GM23338 (cell line): ENCODE measurements around the gene PPFIBP2. TPM values are rescaled to one million over a fixed set of nuclear protein-coding genes. Genes with fewer than 3 reads are reported as not detected.
A peak's percentile ranks its signal among the peaks of the same experiment; 100 is the strongest.

ENCODE experiments used
- ATAC-seq: fragments of 200-7000 bp; cut with Tn5 transposase; 3 replicates; pipeline ENCODE4 v1.9.1; 2020
- DNase-seq: peaks from one replicate; pipeline ENCODE4 v3.0.0-alpha.2; 2015; ENCODE audit warnings: low spot score
- H2AFZ ChIP-seq: fragments of 200-600 bp; sonication (generic); 2 replicates; pipeline ENCODE4 v1.8.0; 2016; ENCODE audit warnings: antibody characterized with exemption, mild to moderate bottlenecking, moderate library complexity
- H3F3A ChIP-seq: fragments of 200-600 bp; sonication (generic); replicated peaks from 2 replicates; pipeline ENCODE4 v1.8.0; 2017; ENCODE audit warnings: antibody characterized with exemption, mixed run types, low read depth
- H3K27ac ChIP-seq: fragments of 200-600 bp; sonication (generic); 2 replicates; pipeline ENCODE4 v1.6.1; 2016; ENCODE audit warnings: low read depth
- H3K27me3 ChIP-seq: fragments of 200-600 bp; sonication (generic); 2 replicates; pipeline ENCODE4 v1.8.0; 2016; ENCODE audit warnings: mild to moderate bottlenecking, mixed run types, moderate library complexity; ENCODE audit not compliant: insufficient read depth
- H3K36me3 ChIP-seq: fragments of 200-600 bp; sonication (generic); 2 replicates; pipeline ENCODE4 v1.8.0; 2016; ENCODE audit warnings: mild to moderate bottlenecking; ENCODE audit not compliant: insufficient read depth
- H3K4me1 ChIP-seq: fragments of 200-600 bp; sonication (generic); 2 replicates; pipeline ENCODE4 v1.8.0; 2016; ENCODE audit warnings: mild to moderate bottlenecking, moderate library complexity; ENCODE audit not compliant: insufficient read depth
- H3K4me2 ChIP-seq: fragments of 200-600 bp; sonication (generic); 2 replicates; pipeline ENCODE4 v1.7.1; 2017; ENCODE audit warnings: mixed run types
- H3K4me3 ChIP-seq: fragments of 200-600 bp; sonication (generic); 2 replicates; pipeline ENCODE4 v1.6.1; 2016; ENCODE audit warnings: mixed run types
- H3K79me2 ChIP-seq: fragments of 200-600 bp; sonication (generic); replicated peaks from 2 replicates; pipeline ENCODE4 v1.8.0; 2017; ENCODE audit warnings: mild to moderate bottlenecking; ENCODE audit not compliant: insufficient read depth
- H3K9me2 ChIP-seq: fragments of 200-600 bp; sonication (generic); 2 replicates; pipeline ENCODE4 v1.8.0; 2017; ENCODE audit not compliant: insufficient read depth
- H4K20me1 ChIP-seq: fragments of 200-600 bp; sonication (generic); replicated peaks from 2 replicates; pipeline ENCODE4 v1.8.0; 2017; ENCODE audit warnings: mild to moderate bottlenecking; ENCODE audit not compliant: insufficient read depth
- H3K27ac Mint-ChIP-seq: 2 replicates; pipeline ENCODE4 v1.8.0; 2020; ENCODE audit warnings: inconsistent platforms, mild to moderate bottlenecking, moderate library complexity, mixed read lengths
- H3K27me3 Mint-ChIP-seq: 3 replicates; pipeline ENCODE4 v1.8.0; 2022; ENCODE audit warnings: low read depth, mild to moderate bottlenecking, moderate library complexity, mixed read lengths, inconsistent platforms; ENCODE audit not compliant: insufficient read depth, poor library complexity
- H3K36me3 Mint-ChIP-seq: 3 replicates; pipeline ENCODE4 v1.8.0; 2021; ENCODE audit warnings: low read depth, mild to moderate bottlenecking, inconsistent platforms, moderate library complexity, mixed read lengths
- H3K4me1 Mint-ChIP-seq: 3 replicates; pipeline ENCODE4 v1.8.0; 2020; ENCODE audit warnings: mild to moderate bottlenecking, inconsistent platforms, mixed read lengths
- H3K4me3 Mint-ChIP-seq: 3 replicates; pipeline ENCODE4 v1.8.0; 2021; ENCODE audit warnings: moderate library complexity, mild to moderate bottlenecking, inconsistent platforms, mixed read lengths
- H3K9me3 Mint-ChIP-seq: 3 replicates; pipeline ENCODE4 v1.8.0; 2020; ENCODE audit warnings: moderate library complexity, mild to moderate bottlenecking, inconsistent platforms, mixed read lengths
- CREB1 ChIP-seq: fragments of 250-450 bp; sonication (Bioruptor Pico); IDR thresholded peaks from 2 replicates; pipeline ENCODE4 v1.5.0; 2020; ENCODE audit warnings: low read depth, mild to moderate bottlenecking, moderate library complexity
- EZH2 ChIP-seq: fragments of 200-600 bp; sonication (generic); IDR thresholded peaks from one replicate; pipeline ENCODE4 v1.8.0; 2017; ENCODE audit warnings: antibody characterized with exemption, mild to moderate bottlenecking, low read depth; ENCODE audit not compliant: unreplicated experiment
- EZH2phosphoT487 ChIP-seq: fragments of 200-600 bp; sonication (generic); IDR thresholded peaks from one replicate; pipeline ENCODE4 v1.8.1; 2018; ENCODE audit warnings: antibody characterized with exemption; ENCODE audit not compliant: unreplicated experiment
- JUNB ChIP-seq: IDR thresholded peaks from one replicate; pipeline ENCODE4 v1.6.1; 2016; ENCODE audit warnings: antibody characterized with exemption; ENCODE audit not compliant: unreplicated experiment
- NANOG ChIP-seq: IDR thresholded peaks from 2 replicates; pipeline ENCODE4 v1.6.1; 2016; ENCODE audit warnings: antibody characterized with exemption, borderline replicate concordance
- POLR2AphosphoS5 ChIP-seq: IDR thresholded peaks from 2 replicates; pipeline ENCODE4 v1.6.1; 2016; ENCODE audit warnings: antibody characterized with exemption, low read depth
- STAT1 ChIP-seq: IDR thresholded peaks from one replicate; pipeline ENCODE4 v1.6.1; 2016; ENCODE audit warnings: antibody characterized with exemption; ENCODE audit not compliant: unreplicated experiment
- ZNF114 ChIP-seq: fragments of 250-450 bp; sonication (Bioruptor Pico); IDR thresholded peaks from 2 replicates; pipeline ENCODE4 v1.5.0; 2020; ENCODE audit warnings: mild to moderate bottlenecking, moderate library complexity
- polyA plus RNA-seq: library from polyadenylated mRNA; unstranded; fragments of >200 nt; fragmentation: Nextera tagmentation; extraction: Ambion mirVana; gene quantifications from 2 replicates; pipeline ENCODE4 v1.2.1, GENCODE V29; 2016
- total RNA-seq: library from RNA; depleted of rRNA; stranded (reverse); fragments of >200 nt; shearing (Covaris generic); gene quantifications from 2 replicates; pipeline ENCODE4 v1.2.3, GENCODE V29; 2014
- TF ChIP-seq, protein P1 (sequence below), 2 experiments: fragments of 200-600 bp in 1 of 2; sonication (generic) in 1 of 2; conservative IDR thresholded peaks; 2 replicates each; pipeline versions ENCODE4 v1.5.1 to v1.6.1; 2016 to 2017; ENCODE audit warnings: antibody characterized with exemption in 2 of 2, low read depth in 2 of 2, mild to moderate bottlenecking in 2 of 2, moderate library complexity in 1 of 2
- TF ChIP-seq, protein P2 (sequence below): IDR thresholded peaks from one replicate; pipeline ENCODE4 v1.6.1; 2018; ENCODE audit warnings: antibody characterized with exemption; ENCODE audit not compliant: unreplicated experiment

PPFIBP2 gene
- total and polyA plus RNA-seq, 2 experiments from 2014 or later, result 7.1 to 14.8 TPM

DNA sequence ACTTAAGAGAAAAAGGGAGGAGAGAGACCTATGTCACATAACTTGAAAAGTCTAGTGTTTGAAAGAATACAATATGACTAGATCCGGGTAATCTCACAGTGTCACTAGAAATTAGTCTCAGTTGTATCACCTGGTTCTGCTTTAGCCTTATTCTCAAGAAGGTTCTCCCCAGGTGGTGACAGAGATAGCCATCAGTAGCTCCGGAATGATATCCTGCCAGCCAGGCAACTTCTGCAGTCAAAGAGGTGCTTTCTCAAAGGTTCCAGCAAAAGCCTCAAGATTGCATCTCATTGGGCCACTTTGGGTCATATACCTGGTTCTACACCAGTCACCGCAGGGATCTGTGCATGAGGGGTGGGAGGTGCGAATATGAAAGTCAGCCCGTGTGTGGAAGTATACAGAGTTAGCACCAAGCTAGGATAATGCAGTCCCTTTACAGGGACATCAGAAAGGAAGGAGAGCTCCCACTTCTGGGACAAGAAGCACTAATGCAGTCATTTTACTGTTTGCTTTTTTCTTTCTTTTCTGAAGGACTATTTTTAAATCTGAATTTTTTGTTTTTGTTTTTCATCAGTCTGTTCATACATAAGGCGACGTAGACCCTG is 98.4 kb downstream of the PPFIBP2 start (continued):
- TF ChIP-seq NANOG, result no peak
- TF ChIP-seq, protein P1, sequence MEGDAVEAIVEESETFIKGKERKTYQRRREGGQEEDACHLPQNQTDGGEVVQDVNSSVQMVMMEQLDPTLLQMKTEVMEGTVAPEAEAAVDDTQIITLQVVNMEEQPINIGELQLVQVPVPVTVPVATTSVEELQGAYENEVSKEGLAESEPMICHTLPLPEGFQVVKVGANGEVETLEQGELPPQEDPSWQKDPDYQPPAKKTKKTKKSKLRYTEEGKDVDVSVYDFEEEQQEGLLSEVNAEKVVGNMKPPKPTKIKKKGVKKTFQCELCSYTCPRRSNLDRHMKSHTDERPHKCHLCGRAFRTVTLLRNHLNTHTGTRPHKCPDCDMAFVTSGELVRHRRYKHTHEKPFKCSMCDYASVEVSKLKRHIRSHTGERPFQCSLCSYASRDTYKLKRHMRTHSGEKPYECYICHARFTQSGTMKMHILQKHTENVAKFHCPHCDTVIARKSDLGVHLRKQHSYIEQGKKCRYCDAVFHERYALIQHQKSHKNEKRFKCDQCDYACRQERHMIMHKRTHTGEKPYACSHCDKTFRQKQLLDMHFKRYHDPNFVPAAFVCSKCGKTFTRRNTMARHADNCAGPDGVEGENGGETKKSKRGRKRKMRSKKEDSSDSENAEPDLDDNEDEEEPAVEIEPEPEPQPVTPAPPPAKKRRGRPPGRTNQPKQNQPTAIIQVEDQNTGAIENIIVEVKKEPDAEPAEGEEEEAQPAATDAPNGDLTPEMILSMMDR (conservative IDR thresholded peaks at IDR 0.05; ENCODE audit: low read depth in 2 of 2), result no peak
- TF ChIP-seq CREB1 (CRISPR knock-in tag), result no peak
- no peak for TF ChIP-seq ZNF114
- no peak for TF ChIP-seq POLR2AphosphoS5
- TF ChIP-seq EZH2phosphoT487, result no peak
- no peak for TF ChIP-seq JUNB
- TF ChIP-seq, protein P2, sequence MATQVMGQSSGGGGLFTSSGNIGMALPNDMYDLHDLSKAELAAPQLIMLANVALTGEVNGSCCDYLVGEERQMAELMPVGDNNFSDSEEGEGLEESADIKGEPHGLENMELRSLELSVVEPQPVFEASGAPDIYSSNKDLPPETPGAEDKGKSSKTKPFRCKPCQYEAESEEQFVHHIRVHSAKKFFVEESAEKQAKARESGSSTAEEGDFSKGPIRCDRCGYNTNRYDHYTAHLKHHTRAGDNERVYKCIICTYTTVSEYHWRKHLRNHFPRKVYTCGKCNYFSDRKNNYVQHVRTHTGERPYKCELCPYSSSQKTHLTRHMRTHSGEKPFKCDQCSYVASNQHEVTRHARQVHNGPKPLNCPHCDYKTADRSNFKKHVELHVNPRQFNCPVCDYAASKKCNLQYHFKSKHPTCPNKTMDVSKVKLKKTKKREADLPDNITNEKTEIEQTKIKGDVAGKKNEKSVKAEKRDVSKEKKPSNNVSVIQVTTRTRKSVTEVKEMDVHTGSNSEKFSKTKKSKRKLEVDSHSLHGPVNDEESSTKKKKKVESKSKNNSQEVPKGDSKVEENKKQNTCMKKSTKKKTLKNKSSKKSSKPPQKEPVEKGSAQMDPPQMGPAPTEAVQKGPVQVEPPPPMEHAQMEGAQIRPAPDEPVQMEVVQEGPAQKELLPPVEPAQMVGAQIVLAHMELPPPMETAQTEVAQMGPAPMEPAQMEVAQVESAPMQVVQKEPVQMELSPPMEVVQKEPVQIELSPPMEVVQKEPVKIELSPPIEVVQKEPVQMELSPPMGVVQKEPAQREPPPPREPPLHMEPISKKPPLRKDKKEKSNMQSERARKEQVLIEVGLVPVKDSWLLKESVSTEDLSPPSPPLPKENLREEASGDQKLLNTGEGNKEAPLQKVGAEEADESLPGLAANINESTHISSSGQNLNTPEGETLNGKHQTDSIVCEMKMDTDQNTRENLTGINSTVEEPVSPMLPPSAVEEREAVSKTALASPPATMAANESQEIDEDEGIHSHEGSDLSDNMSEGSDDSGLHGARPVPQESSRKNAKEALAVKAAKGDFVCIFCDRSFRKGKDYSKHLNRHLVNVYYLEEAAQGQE, result no peak
- TF ChIP-seq EZH2, result no peak

DNA sequence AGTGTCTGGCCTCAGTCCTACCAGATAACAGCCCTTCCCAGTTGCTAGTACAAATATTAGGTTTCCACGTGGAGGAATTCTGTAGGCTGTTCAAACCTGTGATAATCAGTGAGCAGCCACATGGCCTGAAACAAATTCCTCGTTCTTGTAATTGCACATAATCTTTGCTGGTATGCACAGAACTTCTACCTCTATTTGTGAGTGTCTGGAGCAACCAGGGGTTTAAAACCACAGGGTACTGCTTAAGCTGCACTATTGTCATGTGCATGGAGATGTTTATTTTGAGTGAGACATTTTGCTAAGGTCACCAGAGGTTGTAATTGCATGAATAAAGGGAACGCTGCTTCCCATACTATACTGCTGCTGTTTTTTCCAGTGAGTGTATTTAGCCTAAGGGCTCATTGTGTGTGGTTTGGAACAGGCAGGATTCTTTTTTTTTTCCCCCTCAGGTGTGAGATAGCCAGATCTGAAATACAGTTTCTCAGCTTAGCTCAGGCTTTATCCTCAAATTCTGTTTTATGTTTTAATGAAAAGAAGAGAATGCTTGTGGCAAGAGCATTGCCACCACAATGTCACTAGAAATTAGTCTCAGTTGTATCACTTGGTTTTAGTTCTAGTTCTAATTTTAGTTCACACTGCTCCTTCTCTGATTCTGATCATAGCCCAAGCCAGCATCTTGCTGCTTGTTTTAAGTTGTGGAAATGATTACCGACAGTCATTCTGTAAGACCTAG is 99.0 kb downstream of the PPFIBP2 start:
- H3K4me3 ChIP-seq, result no peak overlapping the region
- no peaks in the 10 kb centered on the region for H4K20me1 ChIP-seq
- H3K36me3 Mint-ChIP-seq, result no peaks in the 10 kb centered on the region; the same call in 2 of the 3 replicates
- H3K79me2 ChIP-seq, result no peaks in the 10 kb centered on the region
- no peaks in the 10 kb centered on the region for H3F3A ChIP-seq
- H3K27me3 ChIP-seq, result no peaks in the 10 kb centered on the region
- peak overlapping the region; percentile 58 for H3K27ac Mint-ChIP-seq
- H3K27me3 Mint-ChIP-seq, result peaks cover 4% of the 10 kb centered on the region
- no peak overlapping the region for H2AFZ ChIP-seq
- H3K4me1 ChIP-seq, result peaks cover 18% of the 10 kb centered on the region
- no peak for DNase-seq
- peaks cover 20% of the 10 kb centered on the region for H3K4me1 Mint-ChIP-seq
- H3K4me2 ChIP-seq, result no peak overlapping the region
- peaks cover 2% of the 10 kb centered on the region; the same call in 1 of the 2 replicates for H3K9me2 ChIP-seq
- H3K4me3 Mint-ChIP-seq, result no peak overlapping the region
- H3K27ac ChIP-seq, result no peak overlapping the region
- no peaks in the 10 kb centered on the region for H3K9me3 Mint-ChIP-seq
- H3K36me3 ChIP-seq, result no peaks in the 10 kb centered on the region
- peak; percentile 62 for ATAC-seq
- TF ChIP-seq STAT1 (no peak), JUNB (no peak), CREB1 (CRISPR knock-in tag) (no peak)
- TF ChIP-seq, protein P1 (conservative IDR thresholded peaks at IDR 0.05; ENCODE audit: low read depth in 2 of 2), result no peak
